Measurements from ENCODE around the gene WDR1. TPM values are rescaled to one million over a fixed set of nuclear protein-coding genes. Genes with fewer than 3 reads are reported as not detected.

Gene WDR1
- polyA plus RNA-seq, 2 of the 4 experiments (the other 2 are of a cell fraction): 251 to 326 TPM

GRCh38 chr4:10098780-10099160 lies 17.8 kb downstream of the WDR1 start:
- no peak for ATAC-seq
- TF ChIP-seq CBX8 (IDR thresholded peaks at IDR 0.05) (no peak), ZFP36 (IDR thresholded peaks at IDR 0.05; ENCODE audit: borderline replicate concordance, partially characterized antibody) (no peak), NPAS2 (CRISPR knock-in tag; IDR thresholded peaks at IDR 0.05; ENCODE audit: borderline replicate concordance) (no peak), RFX5 (IDR thresholded peaks at IDR 0.05) (no peak), HOXB13 (CRISPR knock-in tag; IDR thresholded peaks at IDR 0.05; ENCODE audit: low read depth) (no peak), REST (IDR thresholded peaks at IDR 0.05) (no peak), ZSCAN20 (CRISPR knock-in tag; IDR thresholded peaks at IDR 0.05) (no peak), HOXB5 (CRISPR knock-in tag; IDR thresholded peaks at IDR 0.05) (no peak), HEYL (CRISPR knock-in tag; IDR thresholded peaks at IDR 0.05) (no peak), JUNB (IDR thresholded peaks at IDR 0.05) (no peak), BHLHE40 (IDR thresholded peaks at IDR 0.05; ENCODE audit: low read depth, low read length) (no peak), POLR2A (IDR thresholded peaks at IDR 0.05; ENCODE audit: low read length) (no peak), GATA3 (IDR thresholded peaks at IDR 0.05; ENCODE audit: borderline replicate concordance) (no peak), HOXA7 (CRISPR knock-in tag; IDR thresholded peaks at IDR 0.05) (no peak), SREBF2 (IDR thresholded peaks at IDR 0.05) (no peak), EHMT2 (IDR thresholded peaks at IDR 0.05; ENCODE audit: low read depth) (no peak)
- TF ChIP-seq, protein P1, sequence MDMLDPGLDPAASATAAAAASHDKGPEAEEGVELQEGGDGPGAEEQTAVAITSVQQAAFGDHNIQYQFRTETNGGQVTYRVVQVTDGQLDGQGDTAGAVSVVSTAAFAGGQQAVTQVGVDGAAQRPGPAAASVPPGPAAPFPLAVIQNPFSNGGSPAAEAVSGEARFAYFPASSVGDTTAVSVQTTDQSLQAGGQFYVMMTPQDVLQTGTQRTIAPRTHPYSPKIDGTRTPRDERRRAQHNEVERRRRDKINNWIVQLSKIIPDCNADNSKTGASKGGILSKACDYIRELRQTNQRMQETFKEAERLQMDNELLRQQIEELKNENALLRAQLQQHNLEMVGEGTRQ (IDR thresholded peaks at IDR 0.05): no peak
- TF ChIP-seq, protein P2, sequence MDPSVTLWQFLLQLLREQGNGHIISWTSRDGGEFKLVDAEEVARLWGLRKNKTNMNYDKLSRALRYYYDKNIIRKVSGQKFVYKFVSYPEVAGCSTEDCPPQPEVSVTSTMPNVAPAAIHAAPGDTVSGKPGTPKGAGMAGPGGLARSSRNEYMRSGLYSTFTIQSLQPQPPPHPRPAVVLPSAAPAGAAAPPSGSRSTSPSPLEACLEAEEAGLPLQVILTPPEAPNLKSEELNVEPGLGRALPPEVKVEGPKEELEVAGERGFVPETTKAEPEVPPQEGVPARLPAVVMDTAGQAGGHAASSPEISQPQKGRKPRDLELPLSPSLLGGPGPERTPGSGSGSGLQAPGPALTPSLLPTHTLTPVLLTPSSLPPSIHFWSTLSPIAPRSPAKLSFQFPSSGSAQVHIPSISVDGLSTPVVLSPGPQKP (IDR thresholded peaks at IDR 0.05; ENCODE audit: low read depth, low read length): no peak
- TF ChIP-seq, protein P3, sequence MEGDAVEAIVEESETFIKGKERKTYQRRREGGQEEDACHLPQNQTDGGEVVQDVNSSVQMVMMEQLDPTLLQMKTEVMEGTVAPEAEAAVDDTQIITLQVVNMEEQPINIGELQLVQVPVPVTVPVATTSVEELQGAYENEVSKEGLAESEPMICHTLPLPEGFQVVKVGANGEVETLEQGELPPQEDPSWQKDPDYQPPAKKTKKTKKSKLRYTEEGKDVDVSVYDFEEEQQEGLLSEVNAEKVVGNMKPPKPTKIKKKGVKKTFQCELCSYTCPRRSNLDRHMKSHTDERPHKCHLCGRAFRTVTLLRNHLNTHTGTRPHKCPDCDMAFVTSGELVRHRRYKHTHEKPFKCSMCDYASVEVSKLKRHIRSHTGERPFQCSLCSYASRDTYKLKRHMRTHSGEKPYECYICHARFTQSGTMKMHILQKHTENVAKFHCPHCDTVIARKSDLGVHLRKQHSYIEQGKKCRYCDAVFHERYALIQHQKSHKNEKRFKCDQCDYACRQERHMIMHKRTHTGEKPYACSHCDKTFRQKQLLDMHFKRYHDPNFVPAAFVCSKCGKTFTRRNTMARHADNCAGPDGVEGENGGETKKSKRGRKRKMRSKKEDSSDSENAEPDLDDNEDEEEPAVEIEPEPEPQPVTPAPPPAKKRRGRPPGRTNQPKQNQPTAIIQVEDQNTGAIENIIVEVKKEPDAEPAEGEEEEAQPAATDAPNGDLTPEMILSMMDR (IDR thresholded peaks at IDR 0.05): no peak
- Histone ChIP-seq H3K4me3 (no peak overlapping the region), H3K4me1 (peaks cover 26% of the 10 kb centered on the region), H3K4me2 (no peak overlapping the region), H3K27ac (peak overlapping the region in 1 of 2 experiments; percentile 28; a peak in 1 of 6 replicates), H3K9me3 (no peaks in the 10 kb centered on the region)
- 80% methylated on average over 1 of the region's 12 CpGs for WGBS (ENCODE audit: missing lambda C conversion rate)
- ChIA-PET POLR2A (interaction anchor here (0.7 kb wide), 1 partner anchor 18 kb away, joined by 3 read pairs; the partner anchor contains the start of gene WDR1), CTCF (no interaction called here)
- DNase-seq (ENCODE audit: low read depth in 1 of 2, low spot score in 1 of 2): no peak
- FAIRE-seq: no peak
